ENCODE results near the gene SEC31A.
"Not testable (repeated sequence)": the region's sequence is repeated elsewhere in the genome, so short reads cannot be mapped to it uniquely, and the experiment has no call there.

The SEC31A gene

GRCh38 chr4:82890901-82891706 is at the start of gene SEC31A:
SEC31A (minus strand) TSS chr4:82891153; CDS start chr4:82881936, 9,217 bp downstream.
- peak; percentile 94 to 97 (median 95) for DNase-seq (ENCODE audit: low read depth in 2 of 3, low spot score in 1 of 3)

- no peak for DNase-seq (ENCODE audit: low read depth in 2 of 3, low spot score in 1 of 3)
These were observed 48.5 kb upstream of the SEC31A start for GRCh38 chr4:82939414-82939813.

GRCh38 chr4:82934441-82934840 is 43.5 kb upstream of the SEC31A start:
- no peak for DNase-seq (ENCODE audit: low read depth in 2 of 3, low spot score in 1 of 3)

GRCh38 chr4:82930848-82931755 is 40.1 kb upstream of the SEC31A start:
- no peak for DNase-seq (ENCODE audit: low read depth in 2 of 3, low spot score in 1 of 3)

GRCh38 chr4:82921795-82922194 is 30.8 kb upstream of the SEC31A start:
- DNase-seq (ENCODE audit: low read depth in 2 of 3, low spot score in 1 of 3), result no peak

GRCh38 chr4:82919386-82919785 is 28.4 kb upstream of the SEC31A start:
- DNase-seq (ENCODE audit: low read depth in 2 of 3, low spot score in 1 of 3), result no peak

GRCh38 chr4:82918091-82918490 is 27.1 kb upstream of the SEC31A start:
- no peak for DNase-seq (ENCODE audit: low read depth in 2 of 3, low spot score in 1 of 3)

GRCh38 chr4:82913968-82914367 is 23.0 kb upstream of the SEC31A start:
- not testable (repeated sequence) for DNase-seq (ENCODE audit: low read depth in 2 of 3, low spot score in 1 of 3)

- no peak for DNase-seq (ENCODE audit: low read depth in 2 of 3, low spot score in 1 of 3)
These were observed 22.4 kb upstream of the SEC31A start for GRCh38 chr4:82913305-82913704.

GRCh38 chr4:82909326-82909725 is 18.4 kb upstream of the SEC31A start:
- no peak for DNase-seq (ENCODE audit: low read depth in 2 of 3, low spot score in 1 of 3)

GRCh38 chr4:82906469-82906868 is 15.5 kb upstream of the SEC31A start:
- no peak for DNase-seq (ENCODE audit: low read depth in 2 of 3, low spot score in 1 of 3)

GRCh38 chr4:82905205-82905604 is 14.3 kb upstream of the SEC31A start:
- peak in 1 of 3 donors; percentile 49 for DNase-seq (ENCODE audit: low read depth in 2 of 3, low spot score in 1 of 3)

- DNase-seq (ENCODE audit: low read depth in 2 of 3, low spot score in 1 of 3), result no peak
These were observed 12.8 kb upstream of the SEC31A start for GRCh38 chr4:82903737-82904136.

- no peak for DNase-seq (ENCODE audit: low read depth in 2 of 3, low spot score in 1 of 3)
These were observed 10.3 kb upstream of the SEC31A start for GRCh38 chr4:82901183-82901718.

GRCh38 chr4:82900411-82901182 is 9.6 kb upstream of the SEC31A start, which contains the start of gene THAP9:
THAP9 (plus strand) TSS chr4:82900735; CDS start chr4:82900803, 68 bp downstream.
- DNase-seq (ENCODE audit: low read depth in 2 of 3, low spot score in 1 of 3), result peak; percentile 92 to 99 (median 95)

- peak in 1 of 3 donors; percentile 29 for DNase-seq (ENCODE audit: low read depth in 2 of 3, low spot score in 1 of 3)
These were observed 9.1 kb upstream of the SEC31A start for GRCh38 chr4:82900066-82900410.

- no peak for DNase-seq (ENCODE audit: low read depth in 2 of 3, low spot score in 1 of 3)
These were observed 8.6 kb upstream of the SEC31A start for GRCh38 chr4:82899374-82900065.

- no peak for DNase-seq (ENCODE audit: low read depth in 2 of 3, low spot score in 1 of 3)
These were observed 7.6 kb upstream of the SEC31A start for GRCh38 chr4:82898322-82899243.

- DNase-seq (ENCODE audit: low read depth in 2 of 3, low spot score in 1 of 3), result no peak
These were observed 5.8 kb upstream of the SEC31A start for GRCh38 chr4:82896755-82897154.

Measured in stimulated activated CD4-positive, alpha-beta T cell treated with anti-CD3 and anti-CD28 coated beads, Interleukin-12 subunit alpha, Interleukin-12 subunit beta, amount 100 ng/mL, for 48 hours (primary cell).